Fibroblast of lung (primary cell): Measurements from ENCODE around the gene HPS3. TPM values are rescaled to one million over a fixed set of nuclear protein-coding genes. Genes with fewer than 3 reads are reported as not detected.

Source experiments
- DNase-seq, 2 donors: peaks; one replicate each; pipeline versions ENCODE4 v3.0.0 to v3.0.0-alpha.2; 2010; ENCODE audit warnings: low read depth in 2 of 2
- H2AFZ ChIP-seq: 2 replicates; pipeline ENCODE4 v1.5.1; 2012; ENCODE audit warnings: low read length, control low read depth, inconsistent platforms
- H3K27ac ChIP-seq: 2 replicates; pipeline ENCODE4 v1.5.1; 2011; ENCODE audit warnings: low read length, control low read depth; ENCODE audit not compliant: insufficient read depth
- H3K27me3 ChIP-seq: 2 replicates; pipeline ENCODE4 v1.5.1; 2011; ENCODE audit warnings: mild to moderate bottlenecking, low read length; ENCODE audit not compliant: control insufficient read depth, insufficient read depth
- H3K36me3 ChIP-seq: 2 replicates; pipeline ENCODE4 v1.5.1; 2011; ENCODE audit warnings: low read length; ENCODE audit not compliant: control insufficient read depth, insufficient read depth
- H3K4me1 ChIP-seq: 2 replicates; pipeline ENCODE4 v1.5.1; 2011; ENCODE audit warnings: low read length; ENCODE audit not compliant: control insufficient read depth, insufficient read depth; ENCODE audit errors: extremely low read depth
- H3K4me2 ChIP-seq: 2 replicates; pipeline ENCODE4 v1.5.1; 2011; ENCODE audit warnings: low read length, control low read depth; ENCODE audit not compliant: insufficient read depth; ENCODE audit errors: extremely low read depth
- H3K4me3 ChIP-seq, 4 experiments: fragments of 200-600 bp in 1 of 4; sonication (generic) in 1 of 4; replicated peaks in 1 of 4; 2 replicates each; pipeline ENCODE4 v1.5.1; 2011 to 2016; ENCODE audit warnings: low read length in 4 of 4, low read depth in 3 of 4, mild to moderate bottlenecking in 3 of 4, control low read depth in 2 of 4, inconsistent platforms in 1 of 4, mixed read lengths in 1 of 4; ENCODE audit not compliant: insufficient read depth in 1 of 4; ENCODE audit errors: control extremely low read depth in 1 of 4
- H3K79me2 ChIP-seq: 2 replicates; pipeline ENCODE4 v1.5.1; 2012; ENCODE audit warnings: mild to moderate bottlenecking, low read length, inconsistent platforms; ENCODE audit not compliant: control insufficient read depth, insufficient read depth
- H3K9ac ChIP-seq: 2 replicates; pipeline ENCODE4 v1.5.1; 2011; ENCODE audit warnings: mild to moderate bottlenecking, low read length, control low read depth; ENCODE audit not compliant: insufficient read depth
- H3K9me3 ChIP-seq: 2 replicates; pipeline ENCODE4 v1.5.1; 2012; ENCODE audit warnings: low read depth, low read length; ENCODE audit not compliant: control insufficient read depth, insufficient read depth
- H4K20me1 ChIP-seq: 2 replicates; pipeline ENCODE4 v1.5.1; 2011; ENCODE audit warnings: low read length; ENCODE audit not compliant: control insufficient read depth, insufficient read depth; ENCODE audit errors: extremely low read depth
- CTCF ChIP-seq, 2 donors: IDR thresholded peaks in 1 of 2; conservative IDR thresholded peaks in 1 of 2; 1 replicate in 1 of 2; 2 replicates in 1 of 2; pipeline ENCODE4 v1.5.1; 2011 to 2012; ENCODE audit warnings: low read length in 2 of 2, control low read depth in 1 of 2, inconsistent platforms in 1 of 2, low read depth in 1 of 2, mild to moderate bottlenecking in 1 of 2
- EZH2 ChIP-seq: IDR thresholded peaks from 2 replicates; pipeline ENCODE4 v1.5.1; 2012; ENCODE audit warnings: low read length, control low read depth, mild to moderate bottlenecking; ENCODE audit errors: missing control alignments
- polyA plus RNA-seq, 2 donors: library from polyadenylated mRNA; depleted of rRNA in 1 of 2; stranded (reverse) in 1 of 2; unstranded in 1 of 2; fragments of >200 nt; gene quantifications; 2 replicates each; pipeline ENCODE4 v1.2.1, GENCODE V29; 2011 to 2012; ENCODE audit warnings: missing spikeins in 1 of 2
- total RNA-seq: library from RNA; depleted of rRNA; stranded (reverse); fragments of >200 nt; gene quantifications from 2 replicates; pipeline ENCODE4 v1.2.1, GENCODE V29; 2014

HPS3 gene
- total and polyA plus RNA-seq, 2 donors (not counting 1 experiment from before 2014, with no cell fraction given), result 31.0 to 33.4 TPM

DNA sequence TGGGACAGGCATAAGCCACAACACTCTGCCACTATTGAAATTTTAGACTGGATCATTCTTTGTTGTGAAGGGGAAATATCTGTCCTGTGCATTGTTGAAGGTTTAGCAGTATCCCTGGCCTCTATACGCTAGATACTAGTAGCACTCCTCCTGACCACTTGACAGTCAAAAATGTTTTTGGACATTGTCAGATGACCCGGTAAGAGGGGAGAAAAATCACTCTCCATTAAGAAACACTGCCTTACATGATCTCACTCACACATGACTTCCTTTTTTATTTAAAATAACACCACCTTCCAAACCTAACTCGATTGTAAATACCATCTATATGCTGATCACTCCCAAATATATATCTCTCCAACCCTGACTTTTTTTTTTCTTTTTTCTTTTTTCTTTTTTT is 27.8 kb upstream of the HPS3 start:
- TF ChIP-seq CTCF (conservative IDR thresholded peaks at IDR 0.05 in 1 of 2, IDR thresholded peaks at IDR 0.05 in 1 of 2; ENCODE audit: low read depth in 1 of 2, low read length in 2 of 2) (no peak), EZH2 (no peak)
- H3K4me1 ChIP-seq, result no peaks in the 10 kb centered on the region
- no peak overlapping the region for H3K4me3 ChIP-seq
- no peak overlapping the region for H3K27ac ChIP-seq
- H4K20me1 ChIP-seq, result no peaks in the 10 kb centered on the region
- H3K36me3 ChIP-seq, result no peaks in the 10 kb centered on the region
- DNase-seq, result no peak
- no peaks in the 10 kb centered on the region for H3K27me3 ChIP-seq
- no peak overlapping the region for H3K9ac ChIP-seq
- no peak overlapping the region for H2AFZ ChIP-seq
- no peaks in the 10 kb centered on the region for H3K79me2 ChIP-seq
- no peaks in the 10 kb centered on the region for H3K9me3 ChIP-seq
- no peak overlapping the region for H3K4me2 ChIP-seq

DNA sequence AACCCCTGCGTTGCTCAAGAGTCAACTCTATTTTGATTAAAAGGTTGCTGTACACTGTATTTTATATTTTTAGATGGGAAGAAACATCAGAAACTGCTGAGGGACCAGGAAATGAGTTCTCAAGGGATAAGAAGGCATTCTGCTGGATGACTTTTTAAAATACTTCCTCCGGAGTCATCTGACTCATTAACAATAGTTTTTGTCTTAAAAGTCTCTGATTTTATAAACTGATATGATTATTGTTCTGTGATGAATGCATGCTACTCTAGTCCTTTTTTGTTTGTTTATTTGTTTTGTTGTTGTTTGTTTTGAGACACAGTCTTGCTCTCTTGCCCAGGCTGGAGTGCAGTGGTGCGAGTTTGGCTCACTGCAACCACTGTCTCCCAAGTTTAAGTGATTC is 25.0 kb upstream of the HPS3 start:
- no peak overlapping the region for H3K4me3 ChIP-seq
- H2AFZ ChIP-seq, result no peak overlapping the region
- no peaks in the 10 kb centered on the region for H3K36me3 ChIP-seq
- no peak for DNase-seq
- no peak overlapping the region for H3K4me2 ChIP-seq
- H3K9me3 ChIP-seq, result no peaks in the 10 kb centered on the region
- H3K4me1 ChIP-seq, result no peaks in the 10 kb centered on the region
- no peaks in the 10 kb centered on the region for H3K27me3 ChIP-seq
- no peaks in the 10 kb centered on the region for H4K20me1 ChIP-seq
- TF ChIP-seq CTCF (conservative IDR thresholded peaks at IDR 0.05 in 1 of 2, IDR thresholded peaks at IDR 0.05 in 1 of 2; ENCODE audit: low read depth in 1 of 2, low read length in 2 of 2) (no peak), EZH2 (no peak)
- no peak overlapping the region for H3K9ac ChIP-seq
- no peaks in the 10 kb centered on the region for H3K79me2 ChIP-seq
- no peak overlapping the region for H3K27ac ChIP-seq

- H2AFZ ChIP-seq, result no peak overlapping the region
- H3K9me3 ChIP-seq, result no peaks in the 10 kb centered on the region
- no peaks in the 10 kb centered on the region for H3K27me3 ChIP-seq
- no peak overlapping the region for H3K9ac ChIP-seq
- H3K36me3 ChIP-seq, result no peaks in the 10 kb centered on the region
- H4K20me1 ChIP-seq, result no peaks in the 10 kb centered on the region
- no peak overlapping the region for H3K4me3 ChIP-seq
- no peaks in the 10 kb centered on the region for H3K79me2 ChIP-seq
- peak in 1 of 2 donors; percentile 18 for DNase-seq
- H3K4me1 ChIP-seq, result no peaks in the 10 kb centered on the region
- TF ChIP-seq CTCF (conservative IDR thresholded peaks at IDR 0.05 in 1 of 2, IDR thresholded peaks at IDR 0.05 in 1 of 2; ENCODE audit: low read depth in 1 of 2, low read length in 2 of 2) (no peak), EZH2 (no peak)
- no peak overlapping the region for H3K27ac ChIP-seq
- H3K4me2 ChIP-seq, result no peak overlapping the region
Measured at GRCh38 chr3:149114458-149114857, 15.0 kb upstream of the HPS3 start.
